NB4 (cell line): ENCODE measurements around the gene CAMKK1.

Experiments used
- DNase-seq: peaks from one replicate; pipeline ENCODE4 v3.0.0; 2010; ENCODE audit warnings: low read depth
- H3K4me3 ChIP-seq: one replicate; pipeline ENCODE4 v1.5.1; 2011; ENCODE audit warnings: mild to moderate bottlenecking, low read depth, low read length, moderate library complexity
- CTCF ChIP-seq: IDR thresholded peaks from one replicate; pipeline ENCODE4 v1.5.1; 2012; ENCODE audit warnings: low read depth, low read length
- MAX ChIP-seq: IDR thresholded peaks from 2 replicates; pipeline ENCODE4 v1.6.1; 2011; ENCODE audit warnings: low read depth, low read length
- MYC ChIP-seq: IDR thresholded peaks from 2 replicates; pipeline ENCODE4 v1.6.1; 2011; ENCODE audit warnings: low read depth, low read length
- POLR2A ChIP-seq: IDR thresholded peaks from 2 replicates; pipeline ENCODE4 v1.6.1; 2011; ENCODE audit warnings: mild to moderate bottlenecking; ENCODE audit not compliant: insufficient read length; ENCODE audit errors: extremely low read depth

CAMKK1 gene

GRCh38 chr17:3904501-3904900, 11.6 kb upstream of the CAMKK1 start:
- no peak for TF ChIP-seq CTCF
- TF ChIP-seq POLR2A: no peak
- no peak for TF ChIP-seq MYC
- TF ChIP-seq MAX: no peak
- no peak for DNase-seq
- no peak overlapping the region for H3K4me3 ChIP-seq

GRCh38 chr17:3903881-3904290, 11.0 kb upstream of the CAMKK1 start:
- no peak overlapping the region for H3K4me3 ChIP-seq
- no peak for TF ChIP-seq MYC
- TF ChIP-seq CTCF: no peak
- no peak for TF ChIP-seq POLR2A
- no peak for TF ChIP-seq MAX
- no peak for DNase-seq

GRCh38 chr17:3903051-3903825, 10.4 kb upstream of the CAMKK1 start:
- TF ChIP-seq MAX (no peak), MYC (no peak), POLR2A (no peak), CTCF (no peak)
- no peak overlapping the region for H3K4me3 ChIP-seq
- DNase-seq: no peak

- no peak for DNase-seq
- TF ChIP-seq POLR2A: no peak
- no peak for TF ChIP-seq CTCF
- TF ChIP-seq MYC: no peak
- TF ChIP-seq MAX: no peak
These were observed 7.8 kb upstream of the CAMKK1 start for GRCh38 chr17:3900646-3901045.

GRCh38 chr17:3897731-3898130, 4.9 kb upstream of the CAMKK1 start:
- no peak for DNase-seq
- no peak for TF ChIP-seq MYC
- no peak for TF ChIP-seq POLR2A
- TF ChIP-seq MAX: no peak
- no peak for TF ChIP-seq CTCF
- no peak overlapping the region for H3K4me3 ChIP-seq

More at GRCh38 chr17:3900646-3901045, 7.8 kb upstream of the CAMKK1 start:
- H3K4me3 ChIP-seq: no peak overlapping the region
